NOMO-1 (cell line): ENCODE results near the gene SASH1.

ENCODE experiments used
- DNase-seq, 2 experiments: peaks; one replicate each; lab custom pipeline; 2025; ENCODE audit not compliant: unreplicated experiment in 2 of 2; lab: John Stamatoyannopoulos, UW

The SASH1 gene

GRCh38 chr6:148427333-148427732 lies 84.7 kb downstream of the SASH1 start:
- no peak for DNase-seq

GRCh38 chr6:148429423-148429822 lies 86.8 kb downstream of the SASH1 start:
- DNase-seq: peak in 1 of 2 experiments; percentile 6

GRCh38 chr6:148430897-148431296 lies 88.3 kb downstream of the SASH1 start:
- DNase-seq: no peak

- DNase-seq: no peak
These were observed 88.8 kb downstream of the SASH1 start for GRCh38 chr6:148431413-148431812.

GRCh38 chr6:148431840-148432239 lies 89.2 kb downstream of the SASH1 start:
- no peak for DNase-seq

GRCh38 chr6:148432462-148433195 lies 90.0 kb downstream of the SASH1 start:
- no peak for DNase-seq

GRCh38 chr6:148435386-148435785 lies 92.7 kb downstream of the SASH1 start:
- DNase-seq: no peak

- no peak for DNase-seq
These were observed 93.8 kb downstream of the SASH1 start for GRCh38 chr6:148436466-148436865.

- DNase-seq: no peak
These were observed 96.0 kb downstream of the SASH1 start for GRCh38 chr6:148438632-148439031.

GRCh38 chr6:148440016-148440415 lies 97.4 kb downstream of the SASH1 start:
- DNase-seq: no peak

- DNase-seq: no peak
These were observed 98.3 kb downstream of the SASH1 start for GRCh38 chr6:148440877-148441453.

- peak; percentile 35 to 61 for DNase-seq
These were observed 98.8 kb downstream of the SASH1 start for GRCh38 chr6:148441454-148441911.

- DNase-seq: no peak
These were observed 101.3 kb downstream of the SASH1 start for GRCh38 chr6:148443798-148444560.

- DNase-seq: no peak
These were observed 102.5 kb downstream of the SASH1 start for GRCh38 chr6:148445116-148445515.

GRCh38 chr6:148445620-148446019 lies 103.0 kb downstream of the SASH1 start:
- DNase-seq: no peak

- DNase-seq: no peak
These were observed 104.0 kb downstream of the SASH1 start for GRCh38 chr6:148446681-148447080.

GRCh38 chr6:148447521-148448230 lies 105.0 kb downstream of the SASH1 start:
- DNase-seq: no peak

- peak; percentile 38 to 69 for DNase-seq
These were observed 105.9 kb downstream of the SASH1 start for GRCh38 chr6:148448369-148449012.

- DNase-seq: no peak
These were observed 108.2 kb downstream of the SASH1 start for GRCh38 chr6:148450866-148451265.

- no peak for DNase-seq
These were observed 109.1 kb downstream of the SASH1 start for GRCh38 chr6:148451690-148452089.

GRCh38 chr6:148452876-148453275 lies 110.2 kb downstream of the SASH1 start:
- DNase-seq: no peak
